H1 (cell line): ENCODE measurements around the gene JAM2.

Source experiments
- CEBPB ChIP-seq: IDR thresholded peaks from 2 replicates; pipeline ENCODE4 v1.6.1; 2012; ENCODE audit warnings: low read depth, low read length
- EZH2 ChIP-seq: fragments of 200-600 bp; sonication (generic); IDR thresholded peaks from 2 replicates; pipeline ENCODE4 v1.7.1; 2012; ENCODE audit warnings: low read depth, mild to moderate bottlenecking, moderate library complexity, low read length, inconsistent platforms; ENCODE audit not compliant: severe bottlenecking
- GTF2F1 ChIP-seq: IDR thresholded peaks from 2 replicates; pipeline ENCODE4 v1.6.1; 2012; ENCODE audit warnings: low read depth, low read length, improper control_type of control experiment, borderline replicate concordance
- HDAC2 ChIP-seq, 2 experiments: fragments of 300-600 bp in 1 of 2; sonication (generic) in 1 of 2; IDR thresholded peaks; 2 replicates each; pipeline ENCODE4 v1.6.1; 2011 to 2012; ENCODE audit warnings: low read depth in 2 of 2, low read length in 2 of 2, mild to moderate bottlenecking in 2 of 2, moderate library complexity in 2 of 2, borderline replicate concordance in 1 of 2, inconsistent platforms in 1 of 2
- MAFK ChIP-seq: IDR thresholded peaks from 2 replicates; pipeline ENCODE4 v1.6.1; 2012; ENCODE audit warnings: low read depth, mild to moderate bottlenecking, improper control_type of control experiment, low read length
- POLR2AphosphoS5 ChIP-seq: IDR thresholded peaks from 2 replicates; pipeline ENCODE4 v1.6.1; 2011; ENCODE audit warnings: low read depth, low read length
- RAD21 ChIP-seq, 2 experiments: IDR thresholded peaks in 1 of 2; conservative IDR thresholded peaks in 1 of 2; 2 replicates each; pipeline ENCODE4 v1.6.1; 2011; ENCODE audit warnings: low read depth in 2 of 2, low read length in 2 of 2, improper control_type of control experiment in 1 of 2, inconsistent platforms in 1 of 2, mild to moderate bottlenecking in 1 of 2, moderate library complexity in 1 of 2
- RBBP5 ChIP-seq: IDR thresholded peaks from 2 replicates; pipeline ENCODE4 v1.7.1; 2012; ENCODE audit warnings: low read depth, mild to moderate bottlenecking, inconsistent platforms, low read length, moderate library complexity, borderline replicate concordance
- SRF ChIP-seq: IDR thresholded peaks from 2 replicates; pipeline ENCODE4 v1.6.1; 2011; ENCODE audit warnings: mild to moderate bottlenecking, low read depth, low read length, moderate library complexity
- TBP ChIP-seq: IDR thresholded peaks from 2 replicates; pipeline ENCODE4 v1.6.1; 2011; ENCODE audit warnings: low read depth, low read length, improper control_type of control experiment
- TF ChIP-seq, protein P1 (sequence below), 3 experiments: IDR thresholded peaks; 1 replicate in 2 of 3; 2 replicates in 1 of 3; pipeline versions ENCODE4 v1.5.1 to v1.6.1; 2011; ENCODE audit warnings: low read length in 3 of 3, mild to moderate bottlenecking in 3 of 3, inconsistent platforms in 2 of 3, low read depth in 1 of 3, moderate library complexity in 1 of 3; ENCODE audit not compliant: insufficient read depth in 1 of 3; ENCODE audit errors: control extremely low read depth in 1 of 3

DNA sequence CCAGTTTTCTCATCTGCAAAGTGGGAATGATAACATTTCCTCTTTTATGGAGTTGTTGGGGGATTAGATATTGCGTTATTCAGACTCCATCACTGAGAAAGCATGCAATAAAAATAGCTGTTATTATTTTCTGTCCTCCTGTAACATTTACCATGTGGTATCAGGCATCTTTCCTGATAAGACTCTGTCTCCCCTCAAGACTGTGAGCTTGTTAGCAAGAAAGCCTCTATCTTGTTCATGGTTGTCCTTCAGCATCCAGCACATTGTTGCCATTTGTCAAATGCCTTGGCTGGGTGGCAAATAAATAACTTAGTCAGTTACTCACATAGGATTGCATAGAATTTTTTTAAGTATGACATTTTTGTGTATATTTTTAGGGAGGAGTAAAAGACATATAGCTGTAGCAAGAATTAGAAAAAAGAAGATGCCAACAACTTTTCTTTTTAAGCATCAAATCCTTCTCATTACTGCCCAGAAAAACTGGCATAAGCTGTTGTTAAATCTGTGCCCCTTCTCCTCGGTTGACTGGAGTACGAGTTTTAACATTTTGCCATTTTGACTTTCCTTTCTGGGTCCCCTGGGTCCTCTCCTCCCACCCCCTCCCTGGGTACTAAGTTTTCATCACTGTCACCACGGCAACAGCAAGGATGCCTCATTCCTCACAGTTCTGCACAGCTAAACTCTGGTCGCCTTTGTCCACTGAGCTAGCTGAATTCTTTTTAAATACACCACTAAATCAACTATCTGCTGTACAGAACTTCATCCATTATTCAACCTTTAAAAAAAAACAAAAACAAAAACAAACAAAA is 1.0 kb upstream of the JAM2 start:
- TF ChIP-seq, protein P1, sequence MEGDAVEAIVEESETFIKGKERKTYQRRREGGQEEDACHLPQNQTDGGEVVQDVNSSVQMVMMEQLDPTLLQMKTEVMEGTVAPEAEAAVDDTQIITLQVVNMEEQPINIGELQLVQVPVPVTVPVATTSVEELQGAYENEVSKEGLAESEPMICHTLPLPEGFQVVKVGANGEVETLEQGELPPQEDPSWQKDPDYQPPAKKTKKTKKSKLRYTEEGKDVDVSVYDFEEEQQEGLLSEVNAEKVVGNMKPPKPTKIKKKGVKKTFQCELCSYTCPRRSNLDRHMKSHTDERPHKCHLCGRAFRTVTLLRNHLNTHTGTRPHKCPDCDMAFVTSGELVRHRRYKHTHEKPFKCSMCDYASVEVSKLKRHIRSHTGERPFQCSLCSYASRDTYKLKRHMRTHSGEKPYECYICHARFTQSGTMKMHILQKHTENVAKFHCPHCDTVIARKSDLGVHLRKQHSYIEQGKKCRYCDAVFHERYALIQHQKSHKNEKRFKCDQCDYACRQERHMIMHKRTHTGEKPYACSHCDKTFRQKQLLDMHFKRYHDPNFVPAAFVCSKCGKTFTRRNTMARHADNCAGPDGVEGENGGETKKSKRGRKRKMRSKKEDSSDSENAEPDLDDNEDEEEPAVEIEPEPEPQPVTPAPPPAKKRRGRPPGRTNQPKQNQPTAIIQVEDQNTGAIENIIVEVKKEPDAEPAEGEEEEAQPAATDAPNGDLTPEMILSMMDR (IDR thresholded peaks at IDR 0.05; ENCODE audit: control extremely low read depth in 1 of 3, insufficient read depth in 1 of 3, low read depth in 1 of 3, low read length in 3 of 3) = no peak
- TF ChIP-seq RBBP5 (no peak), POLR2AphosphoS5 (no peak), EZH2 (no peak), MAFK (no peak), SRF (no peak), TBP (no peak), CEBPB (no peak), RAD21 (IDR thresholded peaks at IDR 0.05 in 1 of 2, conservative IDR thresholded peaks at IDR 0.05 in 1 of 2; ENCODE audit: low read depth in 2 of 2, low read length in 2 of 2) (no peak), GTF2F1 (no peak), HDAC2 (IDR thresholded peaks at IDR 0.05; ENCODE audit: borderline replicate concordance in 1 of 2, low read depth in 2 of 2, low read length in 2 of 2) (no peak)
